Forelimb muscle (tissue), 1 donor: Measurements from ENCODE around the gene MRPL44. TPM values are rescaled to one million over a fixed set of nuclear protein-coding genes. Genes with fewer than 3 reads are reported as not detected.

ENCODE experiments used
- DNase-seq: peaks from one replicate; pipeline ENCODE4 v3.0.0-alpha.2; 2013; ENCODE audit warnings: low read depth
- polyA plus RNA-seq: library from polyadenylated mRNA; unstranded; fragments of 120-200 nt; gene quantifications from one replicate; pipeline ENCODE4 v1.2.1, GENCODE V29; 2013; ENCODE audit not compliant: insufficient read length

Gene MRPL44
- polyA plus RNA-seq = 25.7 TPM

DNA sequence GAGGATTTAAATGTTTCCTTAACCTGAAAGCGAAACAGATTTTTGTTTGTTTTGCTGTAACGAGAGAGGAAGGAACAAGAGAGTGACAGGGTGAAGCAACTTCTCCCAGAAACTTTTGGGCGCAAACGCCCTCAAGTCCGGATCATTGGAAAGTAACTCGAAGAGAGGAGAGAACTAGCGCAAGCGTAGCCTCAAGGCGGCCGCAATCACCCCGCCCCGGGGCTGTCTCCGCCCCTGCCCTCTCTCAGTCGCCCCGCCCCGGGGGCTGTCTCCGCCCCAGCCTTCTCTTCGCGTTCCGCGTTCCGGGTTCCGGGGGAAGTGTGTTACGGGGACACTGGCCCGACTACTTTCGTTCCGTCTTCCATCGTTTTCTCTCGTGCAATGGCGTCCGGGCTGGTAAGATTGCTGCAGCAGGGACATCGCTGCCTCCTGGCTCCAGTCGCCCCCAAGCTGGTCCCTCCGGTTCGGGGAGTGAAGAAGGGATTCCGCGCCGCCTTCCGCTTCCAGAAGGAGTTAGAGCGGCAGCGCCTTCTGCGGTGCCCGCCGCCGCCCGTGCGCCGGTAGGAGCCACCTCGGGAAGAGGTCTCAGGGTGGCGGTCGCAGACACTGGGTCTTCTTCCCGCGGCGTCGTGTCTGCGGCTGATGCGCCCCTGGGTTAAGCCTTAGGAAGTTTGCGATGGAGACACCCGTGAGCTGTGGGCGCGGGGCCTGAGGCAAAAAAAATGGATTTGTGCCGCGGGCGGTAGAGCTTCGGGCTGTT, at the start of gene MRPL44:
Gene MRPL44 (plus strand): TSS at position 372 of the 760 bp plus-strand sequence. CDS start 10 bp downstream, at position 382.
- DNase-seq = peak; percentile 86

DNA sequence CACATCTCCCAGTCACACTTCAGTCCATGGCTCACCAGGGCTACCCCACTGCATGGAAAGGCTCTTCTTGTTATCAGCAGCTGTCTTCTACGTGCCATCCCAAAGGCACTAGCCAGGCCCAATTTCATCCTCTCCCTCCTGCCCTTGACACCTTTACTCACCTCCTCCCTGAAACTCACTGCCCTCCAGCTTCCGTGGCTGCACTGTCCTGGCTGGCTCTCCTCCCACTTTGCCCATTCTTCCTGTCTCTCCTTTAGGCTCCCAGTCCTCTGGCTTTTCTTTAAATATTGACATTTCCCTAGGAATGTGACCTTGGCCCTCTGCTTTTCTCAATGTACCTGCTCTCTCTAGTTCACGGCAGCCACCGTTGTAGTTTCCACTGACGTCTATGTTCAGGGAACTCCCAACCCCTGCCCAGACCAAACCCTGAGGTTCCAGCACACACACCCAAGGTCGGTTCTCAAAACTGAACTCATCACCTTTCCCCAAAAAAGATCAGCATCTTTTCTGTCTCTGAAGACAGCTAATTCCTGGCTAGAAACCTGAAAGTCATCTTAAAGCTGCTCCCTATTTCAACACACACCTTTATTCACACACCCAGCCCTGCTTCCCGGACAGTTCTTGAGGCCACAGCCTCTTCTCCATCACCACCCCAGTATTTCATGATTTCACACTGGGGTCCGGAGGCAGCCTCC, 48.8 kb upstream of the MRPL44 start:
- DNase-seq = no peak

DNA sequence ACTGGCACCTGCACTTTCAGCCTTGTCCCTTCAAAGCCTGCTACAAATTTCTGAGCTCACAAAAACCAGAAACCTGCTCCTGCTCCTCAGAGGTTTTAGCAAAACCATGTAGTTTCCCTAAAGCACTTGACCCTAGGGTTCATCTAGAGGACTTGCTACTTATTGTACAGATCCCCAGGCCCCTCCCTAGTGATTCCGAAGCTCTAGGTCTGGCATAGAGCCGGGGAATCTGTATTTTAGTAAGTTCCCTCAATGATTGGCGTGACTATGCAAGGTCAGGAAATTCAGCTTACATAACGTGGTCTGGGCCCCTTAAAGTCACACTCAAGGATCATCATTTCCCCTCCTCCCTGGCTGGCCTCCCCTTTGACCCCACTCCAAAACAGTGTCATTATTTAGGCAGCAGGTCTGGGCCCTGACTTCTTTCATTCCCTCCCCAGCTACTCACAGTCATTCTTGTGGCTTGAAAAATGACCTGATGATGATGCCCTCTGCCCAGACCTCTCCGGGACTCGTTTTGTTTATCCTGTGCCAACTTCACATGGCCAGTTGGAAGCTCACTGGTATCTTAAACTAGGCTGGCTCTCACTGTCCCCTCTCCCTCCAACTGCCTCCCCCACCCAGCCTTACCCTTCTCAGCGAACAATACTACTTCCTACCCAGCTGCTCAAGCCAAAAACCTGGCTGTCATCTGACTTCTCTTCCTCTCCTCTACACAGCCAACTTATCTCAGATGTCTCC, 48.1 kb upstream of the MRPL44 start:
- no peak for DNase-seq

DNA sequence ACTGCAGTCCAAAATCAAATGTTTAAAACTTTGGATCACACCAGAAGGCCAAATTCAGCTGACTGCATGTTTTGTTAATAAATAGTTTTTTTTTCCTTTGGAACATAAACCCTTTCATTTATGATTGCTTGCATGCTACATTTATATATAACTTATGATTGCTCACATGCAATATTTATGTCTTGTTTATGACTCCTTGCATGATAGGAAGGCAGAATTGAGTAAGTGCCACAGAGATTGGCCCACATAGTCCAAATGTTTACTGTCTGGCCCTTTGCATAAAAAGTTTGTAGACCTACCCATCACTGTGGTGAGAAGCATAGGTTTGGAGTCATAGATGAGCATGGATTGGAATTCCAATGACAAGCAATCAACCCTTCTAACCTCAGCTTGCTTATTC, 42.9 kb upstream of the MRPL44 start:
- no peak for DNase-seq

DNA sequence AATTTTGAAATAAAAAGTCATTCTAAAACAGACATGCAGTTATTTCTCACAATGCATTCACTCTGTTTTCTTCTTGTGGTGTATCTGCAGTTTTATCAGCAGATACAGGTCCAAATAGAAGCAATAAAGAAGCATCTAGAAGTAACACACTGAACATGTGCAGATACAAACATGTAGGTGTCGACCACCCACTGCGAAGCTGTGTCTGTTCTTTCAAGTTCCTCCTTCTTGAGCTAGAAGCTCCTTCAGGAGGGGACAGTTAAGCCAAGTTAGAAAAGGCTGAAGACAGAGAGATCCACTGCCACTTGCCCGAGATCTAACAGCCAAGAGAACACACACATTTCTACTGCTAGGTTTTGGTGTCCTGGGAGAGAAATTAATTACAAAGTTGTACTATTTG, 42.2 kb upstream of the MRPL44 start:
- DNase-seq = no peak

DNA sequence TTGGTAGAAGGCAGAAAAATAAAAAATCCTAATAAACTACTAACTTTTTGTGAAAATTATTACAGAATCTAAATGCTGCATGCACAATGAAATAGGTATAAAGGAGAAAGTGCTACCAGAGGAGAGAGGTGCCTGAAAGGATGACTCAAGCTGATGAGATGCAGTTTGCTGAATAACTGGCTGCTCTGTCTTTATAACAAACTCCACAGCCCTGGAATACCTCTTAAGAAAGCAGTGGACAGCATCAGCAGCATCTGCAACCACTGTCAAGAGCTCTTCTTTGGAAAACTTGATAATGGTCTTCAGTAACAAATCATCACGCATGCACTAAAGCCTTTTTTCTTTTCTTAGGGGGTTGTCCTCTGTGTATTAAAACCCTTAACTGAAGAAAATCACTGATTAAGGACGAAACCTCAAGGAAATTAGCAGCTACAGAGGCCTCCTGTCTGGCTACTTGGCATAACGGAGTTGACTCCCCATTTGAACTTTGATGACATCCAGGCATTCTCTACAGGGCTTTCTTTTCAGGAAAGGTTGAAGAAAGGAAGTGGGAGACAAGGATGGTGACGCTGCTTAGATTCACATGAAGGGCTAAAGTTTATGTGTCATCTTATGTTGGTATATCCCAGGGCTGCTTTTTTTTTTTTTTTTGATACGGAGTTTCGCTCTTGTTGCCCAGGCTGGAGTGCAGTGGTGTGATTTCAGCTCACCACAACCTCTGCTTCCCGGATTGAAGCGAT, 40.9 kb upstream of the MRPL44 start:
- no peak for DNase-seq

DNA sequence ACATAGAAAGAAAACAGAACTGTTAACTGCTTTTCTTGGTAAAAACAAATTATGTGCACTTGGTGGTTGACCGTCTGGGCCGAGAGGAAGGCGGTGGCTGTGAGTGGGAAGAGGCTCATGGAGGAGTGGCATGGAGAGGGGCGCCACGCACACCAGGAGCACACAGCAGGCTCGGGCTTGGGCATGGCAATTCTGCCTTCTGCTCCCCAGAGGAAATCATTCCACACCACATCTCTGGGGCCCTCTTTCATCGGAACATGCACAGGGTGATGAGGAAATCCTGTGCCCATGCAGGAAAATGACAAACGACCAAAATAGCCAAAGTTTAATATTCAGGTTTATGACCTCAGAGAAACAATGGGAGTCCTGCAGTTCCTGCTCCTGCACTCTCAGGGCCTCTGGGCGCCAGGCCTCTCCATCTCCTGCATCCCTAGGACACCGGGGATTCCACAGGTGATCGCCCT, 38.6 kb upstream of the MRPL44 start:
- no peak for DNase-seq

DNA sequence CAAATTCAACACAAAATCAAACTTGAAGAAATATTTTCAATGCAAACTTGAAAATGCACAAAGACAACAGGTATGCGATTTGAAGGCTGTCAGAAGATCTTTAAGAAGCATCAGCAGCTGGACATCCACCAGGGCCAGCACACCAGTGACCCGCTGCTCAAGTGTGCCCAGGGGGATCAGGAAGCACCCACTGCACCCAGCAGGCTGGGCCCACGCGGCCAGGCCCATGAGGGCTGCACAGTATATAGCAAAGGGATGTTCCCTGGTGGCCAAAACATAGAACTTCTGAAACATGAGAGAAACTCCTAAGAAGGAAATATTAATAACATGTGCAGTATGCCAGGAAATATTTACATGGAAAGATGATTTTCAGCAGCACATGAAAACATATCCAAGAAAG, 37.2 kb upstream of the MRPL44 start:
- DNase-seq = no peak

DNA sequence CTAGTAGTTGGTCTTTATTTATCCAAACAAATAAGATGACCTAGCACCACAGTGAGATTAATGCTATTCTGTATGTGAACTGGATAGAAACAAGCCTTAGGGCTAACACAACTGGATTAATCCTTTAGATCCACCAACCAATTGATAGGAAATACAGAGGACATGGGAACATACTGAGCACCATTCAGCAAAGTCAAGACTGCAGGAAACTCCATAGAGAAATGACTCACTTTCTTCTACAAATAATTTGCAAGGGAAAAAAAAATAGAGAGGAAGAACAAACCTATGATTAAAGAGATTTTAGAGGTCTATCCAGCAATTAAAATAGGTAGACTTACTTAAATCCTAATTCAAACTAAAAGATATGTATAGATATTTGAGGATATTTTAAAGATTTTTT, 36.1 kb upstream of the MRPL44 start:
- no peak for DNase-seq

DNA sequence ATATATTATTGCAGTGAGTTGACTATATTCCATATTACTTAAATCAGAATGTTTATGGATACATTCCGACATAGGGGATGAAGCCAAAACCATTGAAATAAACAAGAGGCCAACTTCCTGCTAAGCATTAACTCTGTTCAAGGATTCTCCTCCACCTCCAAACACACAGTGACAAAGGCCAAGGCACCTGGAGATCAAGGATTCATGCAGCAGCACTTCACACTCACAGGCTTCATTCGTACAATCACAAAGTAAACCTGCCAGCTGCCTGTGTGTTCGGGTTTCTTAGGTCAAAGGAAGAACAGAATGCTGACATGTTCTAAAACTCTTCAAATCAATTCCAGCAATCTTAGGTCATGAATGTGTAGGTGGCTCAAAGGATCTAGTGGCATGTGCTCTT, 35.0 kb upstream of the MRPL44 start:
- no peak for DNase-seq

DNA sequence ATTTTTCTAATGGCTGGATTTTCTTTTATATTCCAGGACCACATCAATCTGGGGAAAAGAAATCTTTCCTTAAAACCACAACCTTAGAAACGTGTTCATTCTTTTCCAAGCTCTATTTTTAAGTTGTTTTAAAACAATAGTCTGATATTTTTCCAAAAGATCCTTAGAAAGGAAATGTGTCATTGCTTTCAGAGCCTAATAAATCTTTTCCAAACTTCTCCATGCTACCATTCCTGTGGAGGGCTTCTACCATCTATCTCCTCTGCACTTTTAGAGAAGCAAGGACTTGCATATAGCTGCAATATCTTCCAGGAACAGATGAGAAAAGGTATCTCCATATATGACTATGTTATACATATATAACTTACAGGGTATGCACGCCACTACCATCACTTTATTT, 33.3 kb upstream of the MRPL44 start:
- DNase-seq = no peak

DNA sequence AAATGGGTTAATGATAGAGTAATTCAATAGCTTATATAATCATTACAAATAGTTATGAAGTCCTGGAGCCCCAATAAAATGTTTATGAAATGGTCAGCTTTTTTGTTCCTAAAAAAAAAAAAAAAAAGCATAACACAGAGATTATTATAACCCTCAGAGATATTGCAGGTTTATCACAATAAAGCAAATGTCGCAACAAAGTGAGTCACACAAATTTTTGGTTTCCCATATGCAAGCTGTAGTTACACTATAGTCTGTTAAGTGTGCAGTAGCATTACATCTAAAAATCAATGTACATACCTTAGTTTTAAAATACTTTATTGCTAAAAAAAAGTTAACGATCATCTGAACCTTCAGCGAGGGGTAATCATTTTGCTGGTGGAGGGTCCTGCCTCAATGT, 32.2 kb upstream of the MRPL44 start:
- no peak for DNase-seq

DNA sequence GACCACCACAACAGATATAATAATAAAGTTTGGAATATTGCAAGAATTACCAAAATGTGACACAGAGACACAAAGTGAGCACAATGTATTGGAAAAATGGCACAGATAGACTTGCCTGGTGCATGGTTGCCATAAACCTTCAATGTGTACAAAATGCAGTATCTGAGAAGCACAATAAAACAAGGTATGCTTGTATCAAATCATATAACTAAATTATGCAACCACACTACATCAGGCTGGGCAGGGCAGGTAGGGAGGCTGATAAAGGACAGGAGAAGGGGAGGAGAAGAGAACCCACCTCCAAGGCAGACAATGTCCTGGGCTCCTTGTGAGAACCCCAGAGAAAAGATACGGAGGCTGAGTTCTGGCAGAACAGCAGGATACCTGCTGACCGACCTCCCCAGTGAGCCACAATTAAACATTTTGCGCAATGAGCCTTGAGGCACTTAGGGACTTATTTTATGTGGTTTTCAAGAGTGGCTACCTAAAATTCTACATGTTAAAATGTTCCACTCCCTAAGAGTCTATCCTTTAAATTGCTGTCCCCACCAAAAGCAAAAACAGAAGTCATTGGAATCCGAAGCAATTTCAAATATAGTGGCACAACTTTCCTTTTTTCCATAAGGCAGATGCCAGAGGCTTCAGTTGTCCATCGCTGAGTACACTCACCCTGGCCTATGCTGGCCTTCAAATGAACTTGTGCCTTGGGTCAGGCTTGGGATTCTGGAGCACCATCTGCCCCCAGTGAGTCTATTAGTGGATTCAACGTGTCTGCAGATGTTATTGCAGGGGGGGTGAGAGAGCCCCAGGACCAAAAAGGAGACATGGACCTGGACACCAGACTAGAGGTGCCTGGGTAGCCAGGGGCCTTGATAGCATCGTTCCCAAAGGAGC, 28.9 kb upstream of the MRPL44 start:
- DNase-seq = no peak

DNA sequence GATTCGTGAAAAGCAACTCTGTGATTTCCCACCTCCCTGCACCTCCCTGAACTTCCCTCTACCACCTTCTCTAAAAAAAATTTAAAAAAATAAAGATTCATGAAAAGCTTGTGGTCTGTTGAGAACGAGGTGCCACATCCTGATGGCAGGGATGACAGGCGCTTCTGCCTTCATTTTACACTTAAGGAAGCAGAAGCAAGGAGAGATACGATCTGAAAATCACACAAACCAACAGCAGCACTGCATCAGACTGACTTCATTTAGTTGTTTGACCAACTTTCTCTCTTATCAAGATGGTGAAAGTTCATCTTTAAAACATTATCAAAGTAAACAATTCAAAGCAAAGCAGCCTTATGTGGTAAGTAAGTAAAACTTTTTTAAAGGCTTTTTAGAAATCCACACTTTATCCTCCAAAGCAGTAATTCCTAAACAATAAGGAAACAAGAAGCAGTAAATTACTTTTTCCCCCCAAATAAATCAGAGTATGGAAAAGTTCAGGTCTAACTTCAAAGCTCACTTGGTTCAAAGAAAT, 27.6 kb upstream of the MRPL44 start:
- no peak for DNase-seq

DNA sequence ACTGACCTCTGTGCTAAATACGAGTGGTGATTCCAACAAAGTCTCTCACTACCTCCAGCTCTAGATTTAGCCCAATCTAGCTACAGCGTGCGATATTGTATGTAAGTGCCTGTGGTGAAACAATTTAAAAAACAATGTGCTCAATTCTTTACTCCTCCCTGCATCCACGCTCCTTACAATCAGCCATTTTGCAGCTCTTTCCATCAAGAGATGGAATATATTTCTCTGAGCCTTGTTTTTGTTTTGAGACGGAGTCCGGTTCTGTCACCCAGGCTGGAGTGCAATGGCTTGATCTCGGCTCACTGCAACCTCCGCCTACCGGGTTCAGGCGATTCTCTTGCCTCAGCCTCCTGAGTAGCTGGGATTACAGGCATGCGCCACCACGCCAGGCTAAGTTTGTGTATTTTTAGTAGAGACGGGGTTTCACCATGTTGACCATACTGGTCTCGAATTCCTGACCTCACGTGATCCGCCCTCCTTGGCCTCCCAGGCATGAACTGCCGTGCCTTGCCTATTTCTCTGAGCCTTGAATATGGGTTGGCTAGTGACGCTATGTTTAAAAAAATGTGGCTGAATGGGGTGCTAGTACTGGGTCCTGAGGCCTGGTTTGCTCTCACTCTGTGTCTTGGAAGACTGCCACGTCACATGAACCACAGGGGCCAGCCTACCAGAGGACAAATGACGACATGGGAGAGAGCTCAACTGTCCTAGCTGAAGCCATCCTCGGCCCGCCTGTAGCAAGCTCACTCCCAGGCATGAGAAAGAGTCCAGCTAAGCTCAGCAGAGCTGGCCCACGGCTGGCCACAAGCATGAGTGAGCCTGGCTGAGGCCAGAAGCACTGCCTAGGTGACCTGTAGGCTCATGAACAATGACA, 26.9 kb upstream of the MRPL44 start:
- DNase-seq = no peak

DNA sequence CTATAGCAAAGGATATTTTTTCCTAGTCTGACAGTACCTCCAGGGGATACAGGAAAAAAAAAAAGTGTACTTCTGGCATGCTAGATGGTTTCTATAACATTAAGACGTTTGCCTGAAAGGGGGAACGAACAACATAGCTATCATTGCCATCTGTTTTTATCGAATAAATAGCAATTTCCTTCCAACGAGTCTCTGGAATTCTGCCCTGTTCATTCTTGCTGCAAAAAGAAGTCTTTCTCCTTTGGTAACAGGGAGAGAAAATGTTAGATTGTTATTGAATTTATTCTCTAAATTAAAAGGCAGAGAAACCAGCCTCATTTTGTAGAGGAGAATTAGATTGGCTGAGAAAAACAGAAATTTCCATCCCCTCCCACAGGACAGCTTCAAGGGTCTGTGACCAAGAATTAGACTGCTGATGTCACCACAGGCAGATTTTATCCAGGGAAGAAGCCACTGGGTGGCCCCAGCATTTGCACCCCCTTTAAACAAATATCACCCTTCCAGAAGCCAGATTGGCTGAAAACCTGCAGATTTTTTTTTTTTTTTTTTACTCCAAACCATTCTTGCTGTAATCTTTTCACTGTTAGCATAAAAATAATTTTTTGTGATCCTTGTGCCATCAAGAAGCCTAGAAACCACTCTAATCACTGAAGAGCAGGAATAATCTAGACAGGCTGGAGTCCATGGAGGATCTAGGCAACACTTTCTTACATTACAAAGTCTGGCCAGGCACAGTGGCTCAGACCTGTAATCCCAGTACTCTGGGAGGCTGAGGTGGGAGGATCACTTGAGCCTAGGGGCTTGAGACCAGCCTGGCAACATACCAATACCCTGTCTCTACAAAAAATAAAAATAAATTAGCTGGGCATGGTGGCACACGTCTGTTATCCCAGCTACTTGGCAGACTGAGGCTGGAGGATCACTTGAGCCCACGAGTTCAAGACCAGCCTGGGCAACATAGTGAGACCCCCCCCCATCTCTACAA, 24.2 kb upstream of the MRPL44 start:
- DNase-seq = no peak

DNA sequence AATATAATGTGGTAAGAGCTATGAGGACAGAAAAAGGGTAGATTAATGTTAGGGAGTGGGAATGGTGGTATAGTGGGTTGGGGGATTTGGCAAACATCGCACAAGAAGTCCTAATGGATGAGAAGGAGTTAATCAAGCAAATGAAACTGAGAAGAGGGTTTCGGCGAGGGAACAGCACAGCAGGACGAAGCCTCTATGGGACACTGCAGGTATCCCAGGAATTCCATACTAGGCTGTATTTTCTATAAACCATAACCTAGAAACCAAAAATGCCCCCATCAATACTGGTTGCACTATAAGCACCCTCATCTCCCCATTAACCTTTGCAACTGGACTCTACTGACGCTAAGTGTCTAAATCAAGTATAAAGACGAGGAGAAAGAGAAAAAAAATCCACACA, 22.4 kb upstream of the MRPL44 start:
- DNase-seq = no peak

DNA sequence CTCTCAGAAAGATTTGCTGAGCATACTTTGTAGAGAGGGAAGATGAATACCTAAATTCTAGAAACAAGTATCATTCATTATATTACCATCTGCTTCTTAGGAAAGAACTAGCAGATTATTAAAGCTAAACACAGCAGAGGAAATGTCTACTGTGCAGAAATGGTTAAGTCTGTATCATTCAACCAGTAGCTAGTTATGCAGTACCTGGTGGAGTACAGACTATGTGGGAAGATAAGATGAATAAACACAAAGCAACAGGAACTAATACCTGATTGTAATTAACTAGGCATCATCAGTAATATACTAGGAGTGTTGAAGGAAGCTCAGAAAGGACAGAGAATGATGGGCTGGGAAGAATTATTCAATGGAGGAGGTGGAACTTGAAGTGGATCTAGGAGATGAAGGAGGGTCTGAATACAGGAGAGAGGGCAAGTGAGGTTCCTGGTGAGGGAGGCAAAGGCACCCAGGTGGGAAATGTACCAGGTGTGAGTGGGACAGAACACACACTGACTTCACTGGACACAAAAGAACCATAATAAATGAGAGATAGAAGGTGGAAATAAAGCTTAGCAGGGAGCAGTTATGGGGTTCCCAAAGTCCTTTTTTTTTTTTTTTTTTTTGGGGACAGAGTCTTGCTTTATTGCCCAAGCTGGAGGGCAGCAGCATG, 21.7 kb upstream of the MRPL44 start:
- DNase-seq = no peak
